IMR-90 (cell line): ENCODE data around the gene TUBGCP3.

Source experiments
- CTCF ChIP-seq: conservative IDR thresholded peaks from 2 replicates; pipeline ENCODE4 v1.5.1; 2012; ENCODE audit warnings: mild to moderate bottlenecking, low read depth, low read length, improper control_type of control experiment
- NFE2L2 ChIP-seq: fragments of 150-350 bp; IDR thresholded peaks from 2 replicates; pipeline ENCODE4 v1.6.1; 2016; ENCODE audit warnings: low read depth, mild to moderate bottlenecking, low read length
- POLR2A ChIP-seq: IDR thresholded peaks from 2 replicates; pipeline ENCODE4 v1.6.1; 2012; ENCODE audit warnings: mild to moderate bottlenecking, low read depth, low read length
- TF ChIP-seq, protein P1 (sequence below): fragments of 150-350 bp; IDR thresholded peaks from 2 replicates; pipeline ENCODE4 v1.6.1; 2016; ENCODE audit warnings: low read depth, mild to moderate bottlenecking, low read length, moderate library complexity, borderline replicate concordance

GRCh38 chr13:112519517-112520060, 68.4 kb downstream of the TUBGCP3 start:
- TF ChIP-seq CTCF (no peak), NFE2L2 (no peak), POLR2A (no peak)
- TF ChIP-seq, protein P1, sequence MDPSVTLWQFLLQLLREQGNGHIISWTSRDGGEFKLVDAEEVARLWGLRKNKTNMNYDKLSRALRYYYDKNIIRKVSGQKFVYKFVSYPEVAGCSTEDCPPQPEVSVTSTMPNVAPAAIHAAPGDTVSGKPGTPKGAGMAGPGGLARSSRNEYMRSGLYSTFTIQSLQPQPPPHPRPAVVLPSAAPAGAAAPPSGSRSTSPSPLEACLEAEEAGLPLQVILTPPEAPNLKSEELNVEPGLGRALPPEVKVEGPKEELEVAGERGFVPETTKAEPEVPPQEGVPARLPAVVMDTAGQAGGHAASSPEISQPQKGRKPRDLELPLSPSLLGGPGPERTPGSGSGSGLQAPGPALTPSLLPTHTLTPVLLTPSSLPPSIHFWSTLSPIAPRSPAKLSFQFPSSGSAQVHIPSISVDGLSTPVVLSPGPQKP: no peak
